CD4-positive, alpha-beta T cell treated with Interleukin-6 for 4 hours (primary cell): Measurements from ENCODE around the gene SLC38A5.
"Not testable (repeated sequence)": the region's sequence is repeated elsewhere in the genome, so short reads cannot be mapped to it uniquely, and the experiment has no call there.

Source experiments
- DNase-seq: peaks from one replicate; pipeline ENCODE4 v3.0.0-alpha.2; 2020; ENCODE audit warnings: mixed read lengths

SLC38A5 gene

DNA sequence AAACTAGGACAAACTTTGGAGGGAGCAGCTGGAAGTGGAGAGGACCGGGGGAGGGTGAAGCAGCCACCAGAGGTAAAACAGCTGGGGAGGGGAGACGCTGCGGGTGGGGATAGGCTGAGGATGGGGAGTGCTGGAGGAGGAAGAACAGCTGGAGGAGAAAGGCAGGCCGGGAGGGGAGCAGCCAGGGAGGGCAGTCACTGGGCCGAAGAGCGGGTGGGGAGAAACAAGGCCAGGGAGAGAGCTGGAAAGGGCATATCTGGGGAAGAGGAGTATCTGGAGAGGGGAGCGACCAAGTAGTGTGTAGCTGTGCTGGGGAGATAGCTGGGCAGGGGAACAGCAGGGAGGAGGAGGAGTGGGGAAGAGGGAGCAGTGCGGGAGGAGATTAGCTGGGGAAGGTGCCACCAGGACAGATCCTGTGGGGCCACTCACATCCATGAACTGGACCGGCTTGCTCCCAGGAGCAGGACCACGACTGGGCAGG, 2.7 kb downstream of the SLC38A5 start:
- DNase-seq, result no peak

DNA sequence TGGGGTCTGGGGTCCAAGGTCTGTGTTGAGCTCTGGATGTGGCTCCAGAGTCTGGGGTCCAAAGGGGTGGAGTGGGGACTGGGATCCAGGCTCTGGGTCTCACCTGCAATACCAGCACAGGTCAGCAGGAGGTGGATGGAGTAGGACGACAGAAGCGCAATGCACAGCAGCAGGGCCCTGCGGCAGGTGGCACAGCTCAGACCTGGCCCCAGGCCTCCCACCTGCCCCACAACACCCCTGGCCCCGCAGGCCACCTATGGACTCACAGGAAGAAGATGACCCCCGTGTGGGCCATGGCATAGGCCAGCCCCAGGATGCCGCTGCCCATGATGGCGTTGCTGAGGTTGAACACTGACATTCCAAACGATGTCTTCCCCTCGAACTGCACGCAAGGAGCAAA, 3.4 kb downstream of the SLC38A5 start:
- peak; percentile 18 for DNase-seq

DNA sequence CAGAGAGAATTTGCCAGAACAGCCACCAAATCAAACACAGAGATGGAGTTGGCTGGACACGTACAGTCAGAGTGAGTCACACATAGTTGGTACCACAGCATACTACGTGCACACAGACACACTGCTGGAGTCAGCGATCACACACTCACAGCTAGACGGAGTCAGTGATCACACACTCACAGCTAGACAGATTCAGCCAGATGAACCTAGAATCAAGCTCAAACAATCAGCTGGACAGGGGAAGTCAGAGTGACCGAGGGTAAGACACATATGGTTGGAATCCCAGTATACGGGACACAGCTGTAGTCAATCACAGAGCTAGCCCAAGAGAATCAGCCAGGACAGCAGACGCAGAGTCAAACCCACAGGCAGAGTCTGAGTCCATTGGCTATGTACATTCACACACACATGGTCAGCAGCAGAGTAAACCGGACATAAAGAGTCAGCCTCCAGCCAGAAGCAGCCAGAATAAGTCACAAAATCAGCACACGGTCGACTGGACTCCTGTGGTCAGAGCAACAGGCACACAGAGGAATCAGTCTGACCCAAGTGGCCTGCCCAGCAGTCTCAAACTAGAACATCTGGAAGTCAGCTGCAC, 4.6 kb downstream of the SLC38A5 start:
- DNase-seq, result no peak

DNA sequence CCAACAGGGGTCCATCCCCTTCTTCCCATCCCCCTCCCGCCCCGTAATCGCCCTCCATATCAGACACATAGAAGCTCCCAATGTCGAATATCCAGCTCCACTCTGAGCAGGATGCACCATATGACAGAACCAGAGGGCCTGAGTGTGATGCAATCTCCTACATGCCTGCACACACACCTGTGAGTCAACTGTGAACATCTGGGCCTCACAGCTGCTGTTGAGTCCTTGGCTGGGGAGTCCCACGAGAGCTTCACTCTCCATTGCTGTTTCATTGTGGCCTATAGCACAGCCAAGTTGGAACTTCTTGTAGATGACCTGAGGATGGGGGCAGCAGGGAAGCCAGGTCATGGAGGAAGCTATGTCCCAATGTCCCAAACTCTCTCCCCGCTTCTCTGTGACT, 8.2 kb downstream of the SLC38A5 start:
- DNase-seq, result no peak

DNA sequence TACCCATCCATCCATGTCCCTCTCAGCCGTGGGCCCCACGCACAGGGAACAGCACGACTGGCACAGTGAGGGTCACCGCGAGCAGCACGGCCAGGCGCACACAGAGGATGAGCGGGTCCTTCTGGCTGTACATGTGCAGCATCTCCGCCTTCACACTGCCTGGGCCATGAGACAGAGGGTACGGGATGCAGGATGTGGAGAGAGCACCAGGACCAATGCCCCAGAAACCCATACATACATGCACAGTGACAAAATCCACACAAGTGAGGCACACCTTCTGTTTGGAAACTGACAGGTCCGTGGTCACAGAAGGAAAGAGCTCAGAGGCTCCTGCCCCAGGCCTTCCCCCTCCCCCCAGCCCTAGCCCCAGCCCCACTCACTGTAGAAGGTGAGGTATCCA, 9.5 kb downstream of the SLC38A5 start:
- no peak for DNase-seq

DNA sequence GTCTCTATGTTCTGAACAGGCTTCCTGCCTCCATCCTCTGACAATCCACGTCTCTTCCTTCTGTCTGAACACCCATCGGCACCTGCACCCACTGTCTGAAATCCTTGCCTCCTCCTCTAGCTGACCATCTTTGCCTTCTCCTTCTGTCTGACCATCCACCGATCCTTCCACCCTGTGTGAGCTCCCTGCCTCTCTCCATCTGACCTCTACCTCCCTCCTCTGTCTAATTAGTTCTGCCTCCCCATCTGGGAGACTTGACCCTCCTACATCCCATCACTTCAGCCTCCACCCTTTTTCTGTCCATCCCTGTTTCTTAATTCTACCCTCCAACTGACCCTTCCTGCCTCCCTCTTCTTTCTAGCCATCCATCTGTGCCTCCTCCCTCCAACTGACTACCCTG, 10.0 kb downstream of the SLC38A5 start:
- DNase-seq, result no peak

DNA sequence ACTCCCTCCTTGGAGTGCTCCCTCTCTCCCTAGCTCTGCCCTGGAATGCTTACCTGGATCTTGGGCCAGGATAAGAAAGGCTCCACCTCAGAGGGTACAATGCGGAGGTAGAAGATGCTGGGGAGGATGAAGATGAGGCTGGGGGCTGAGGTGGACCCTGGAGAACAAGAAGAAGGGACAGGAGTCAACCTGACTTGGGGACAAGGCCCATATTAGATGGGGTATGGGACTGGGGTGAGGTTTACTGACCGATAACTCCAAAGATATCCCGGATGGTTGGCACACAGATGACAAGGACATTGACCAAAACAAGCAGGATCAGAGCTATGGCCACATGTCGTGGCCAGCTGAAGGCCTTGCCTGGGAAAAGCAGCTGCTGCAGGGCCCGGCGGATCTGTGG, 10.6 kb downstream of the SLC38A5 start:
- no peak for DNase-seq

DNA sequence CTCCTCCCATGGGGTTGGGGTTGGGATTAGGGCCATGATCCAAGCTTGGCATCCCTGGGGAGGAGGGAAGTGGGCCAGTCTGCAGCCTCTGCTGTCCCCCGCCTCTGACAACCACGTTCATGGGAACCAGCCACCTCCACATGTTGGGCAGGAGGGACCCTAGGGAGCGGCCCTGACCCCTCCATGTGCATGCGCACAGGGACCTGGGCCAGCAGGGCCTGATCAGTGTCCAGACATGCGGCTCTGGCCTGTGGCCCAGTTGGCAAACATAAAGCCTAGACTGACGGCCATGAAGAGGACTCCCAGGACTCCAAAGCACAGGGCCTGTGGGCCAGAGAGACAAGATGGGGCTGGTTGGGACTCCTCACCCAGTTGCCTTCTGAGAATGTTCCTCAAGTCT, 11.3 kb downstream of the SLC38A5 start:
- no peak for DNase-seq

DNA sequence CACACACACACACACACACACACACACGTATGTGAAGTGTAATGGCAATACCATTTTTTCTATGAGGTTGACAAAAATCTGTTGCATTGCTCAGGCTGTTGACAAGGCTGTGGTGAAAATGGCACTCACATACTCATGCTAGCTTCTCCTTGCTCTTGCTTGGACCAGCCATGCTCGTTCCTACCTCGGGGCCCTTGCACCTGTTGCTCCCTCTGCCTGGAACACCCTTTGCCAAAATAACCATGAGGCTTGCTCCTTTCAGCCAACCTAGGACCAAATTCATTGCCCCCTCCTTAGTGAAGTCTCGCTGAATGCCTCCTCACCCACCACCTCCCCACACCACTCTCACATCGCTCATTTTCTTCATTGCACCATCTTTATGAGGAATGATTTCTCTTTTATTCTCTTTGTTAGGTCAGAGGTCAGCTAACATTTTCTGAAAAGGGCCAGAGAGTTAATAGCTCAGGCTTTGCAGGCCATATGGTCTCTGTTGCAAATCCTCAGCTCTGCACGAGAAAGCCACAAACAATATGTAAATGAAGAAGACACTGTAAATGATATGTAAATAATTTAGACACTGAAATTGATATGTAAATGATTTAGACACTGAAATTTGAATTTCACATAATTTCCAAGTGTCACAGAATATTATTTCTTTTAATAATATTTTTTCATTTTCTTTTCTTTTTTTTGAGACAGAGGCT, 13.3 kb downstream of the SLC38A5 start:
- no peak for DNase-seq

DNA sequence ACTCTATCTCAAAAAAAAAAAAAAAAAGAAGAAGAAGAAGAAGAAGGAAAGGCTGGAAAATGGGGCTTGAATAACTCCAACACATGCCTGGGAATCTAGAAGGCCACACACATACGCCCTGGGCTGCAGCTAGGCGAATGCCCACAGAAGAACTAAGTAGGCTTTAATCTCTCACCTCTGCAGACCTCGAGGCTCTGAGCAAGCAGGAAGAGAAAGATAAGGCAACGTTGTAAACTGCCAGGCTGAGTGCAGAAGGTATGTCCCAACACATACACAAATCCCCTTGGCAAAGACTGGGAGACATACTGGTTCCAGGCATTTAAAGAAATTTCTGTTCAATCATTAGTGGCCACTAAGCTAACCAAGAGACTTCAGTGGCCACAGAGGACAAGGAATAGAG, 18.4 kb downstream of the SLC38A5 start:
- DNase-seq, result no peak

DNA sequence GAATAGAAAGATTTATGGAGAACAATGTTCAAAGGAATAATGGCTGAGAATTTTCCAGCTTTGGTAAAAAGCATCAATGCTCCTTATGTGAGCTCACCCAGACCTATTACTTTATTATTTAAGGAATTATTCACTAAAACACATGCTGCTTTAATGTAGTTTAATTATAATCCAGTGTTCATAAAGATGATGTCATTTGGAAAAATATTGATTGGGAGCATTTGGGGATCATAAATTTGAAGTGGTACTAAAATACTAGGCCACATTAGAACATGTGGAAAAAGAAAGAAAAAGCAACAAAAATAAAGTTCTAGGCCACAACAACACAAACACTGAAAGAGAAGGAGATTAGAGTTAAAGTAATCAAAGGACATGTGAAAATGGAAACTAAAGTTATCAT, 20.0 kb downstream of the SLC38A5 start:
- DNase-seq, result no peak

DNA sequence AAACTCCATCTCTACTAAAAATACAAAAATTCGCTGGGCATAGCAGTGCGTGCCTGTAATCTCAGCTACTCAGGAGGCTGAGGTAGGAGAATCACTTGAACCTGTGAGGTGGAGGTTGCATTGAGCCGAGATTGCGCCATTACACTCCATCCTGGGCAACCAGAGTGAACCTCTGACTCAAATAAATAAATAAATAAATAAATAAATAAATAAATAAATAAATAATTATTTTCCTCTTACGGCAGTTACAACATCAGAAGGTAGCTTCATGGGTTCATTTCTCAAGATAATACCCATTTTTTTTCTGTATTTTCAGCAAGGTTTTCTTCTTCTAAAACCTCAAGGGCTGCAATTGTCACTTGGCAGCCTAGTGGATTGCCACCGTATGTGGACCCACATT, 22.9 kb downstream of the SLC38A5 start:
- not testable (repeated sequence) for DNase-seq

DNA sequence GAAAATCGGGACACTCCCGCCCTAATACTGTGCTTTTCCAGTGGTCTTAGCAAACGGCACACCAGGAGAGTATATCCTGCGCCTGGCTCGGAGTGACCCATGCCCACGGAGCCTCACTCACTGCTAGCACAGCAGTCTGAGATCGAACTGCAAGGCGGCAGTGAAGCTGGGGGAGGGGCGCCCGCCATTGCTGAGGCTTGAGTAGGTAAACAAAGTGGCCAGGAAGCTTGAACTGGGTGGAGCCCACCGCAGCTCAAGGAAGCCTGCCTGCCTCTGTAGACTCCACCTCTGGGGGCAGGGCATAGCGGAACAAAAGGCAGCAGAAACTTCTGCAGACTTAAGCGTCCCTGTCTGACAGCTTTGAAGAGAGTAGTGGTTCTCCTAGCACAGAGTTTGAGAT, 36.3 kb downstream of the SLC38A5 start:
- not testable (repeated sequence) for DNase-seq

DNA sequence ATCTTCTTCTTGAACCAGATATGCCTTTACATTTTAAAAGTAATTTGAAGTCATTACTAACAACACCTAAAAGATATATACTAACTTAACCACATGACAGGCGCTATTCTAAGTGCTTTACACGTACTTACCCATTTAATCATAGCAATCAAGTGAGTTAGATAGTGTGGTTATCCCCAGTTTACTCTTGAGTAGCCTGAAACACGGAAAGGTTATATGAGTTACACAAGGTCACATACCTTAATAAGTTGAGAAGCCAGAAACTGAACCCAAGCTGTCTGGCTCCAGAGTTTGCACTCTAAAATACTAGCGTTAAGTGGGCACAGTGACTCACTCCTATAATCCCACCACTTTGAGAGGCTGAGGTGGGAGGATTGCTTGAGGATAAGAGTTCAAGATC, 39.9 kb downstream of the SLC38A5 start:
- DNase-seq, result not testable (repeated sequence)

DNA sequence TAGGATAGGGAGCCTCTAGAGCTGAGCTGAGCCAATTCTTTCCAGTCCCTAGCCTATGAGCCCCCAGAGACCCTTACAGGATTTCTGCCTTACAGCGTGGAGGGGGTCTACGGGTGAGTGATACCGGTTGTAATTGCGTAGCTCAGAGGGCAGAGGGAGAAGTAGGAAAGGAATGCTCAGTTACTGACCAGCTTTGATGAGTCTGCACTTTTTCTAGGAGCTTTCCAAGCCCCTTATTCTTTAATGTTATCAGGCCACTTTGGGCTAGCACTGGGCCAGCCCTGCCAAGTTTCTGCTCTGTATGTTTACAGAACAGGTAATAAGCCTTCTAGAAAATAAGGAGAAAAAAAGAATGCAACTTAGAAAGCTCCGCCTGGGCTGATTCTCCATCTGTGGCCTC, 40.5 kb downstream of the SLC38A5 start:
- not testable (repeated sequence) for DNase-seq

DNA sequence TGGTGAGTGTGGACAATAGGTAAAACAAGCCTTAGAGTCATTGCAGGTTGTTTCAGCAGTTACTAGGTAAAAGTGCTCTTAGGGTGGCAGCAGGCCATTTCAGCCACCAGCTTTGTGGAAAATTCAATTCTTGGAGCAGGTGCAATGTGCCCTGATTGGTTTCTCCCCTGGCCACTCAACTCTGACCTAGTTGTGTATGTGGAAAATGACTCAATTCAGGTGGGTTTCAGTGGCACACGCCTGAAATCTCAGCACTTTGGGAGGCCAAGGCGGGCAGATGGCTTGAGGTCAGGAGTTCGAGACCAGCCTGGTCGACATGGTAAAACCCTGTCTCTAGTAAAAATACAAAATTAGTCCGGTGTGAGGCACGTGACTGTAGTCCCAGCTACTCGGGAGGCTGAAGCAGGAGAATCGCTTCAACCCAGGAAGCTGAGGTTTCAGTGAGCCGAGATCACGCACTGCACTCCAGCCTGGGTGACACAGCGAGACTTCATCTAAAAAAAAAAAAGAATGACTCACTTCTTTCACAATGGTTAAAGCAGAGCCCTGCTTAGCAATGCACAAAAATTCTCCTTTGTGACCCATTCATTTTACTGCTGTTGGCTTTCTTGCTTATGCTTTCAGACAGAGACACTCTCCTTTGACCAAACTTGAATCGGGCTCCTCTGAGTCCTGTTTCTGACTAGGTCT, 42.9 kb downstream of the SLC38A5 start:
- not testable (repeated sequence) for DNase-seq

DNA sequence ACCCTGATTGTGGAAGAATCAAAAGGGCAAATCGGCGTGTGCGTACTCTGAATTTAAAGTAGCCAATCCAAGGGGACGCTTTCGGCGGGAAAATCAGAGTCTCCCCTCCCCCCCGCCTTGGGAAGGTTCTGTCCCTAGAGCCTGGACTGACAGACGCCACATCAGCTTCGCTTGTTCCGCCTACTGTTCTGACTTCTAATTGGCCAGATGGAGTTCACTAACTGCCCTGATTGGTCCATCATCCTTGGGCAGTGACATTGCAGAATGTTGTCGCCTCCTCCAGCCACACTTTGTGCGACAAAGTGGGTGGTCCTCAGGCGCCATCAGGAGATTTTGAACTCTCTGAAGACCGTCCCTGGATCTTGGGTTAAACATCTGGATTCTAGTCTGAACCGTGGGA, 58.2 kb downstream of the SLC38A5 start, which contains the start of gene SSX4B:
Gene SSX4B (minus strand): TSS at position 101 of the 400 bp plus-strand sequence. CDS start 588 bp downstream, outside the sequence.
- not testable (repeated sequence) for DNase-seq
